Epithelial cell of proximal tubule (primary cell): ENCODE results near the gene CACNA1H. TPM values are rescaled to one million over a fixed set of nuclear protein-coding genes. Genes with fewer than 3 reads are reported as not detected.
"Not testable (repeated sequence)": the region's sequence is repeated elsewhere in the genome, so short reads cannot be mapped to it uniquely, and the experiment has no call there.

Experiments
- DNase-seq: peaks from one replicate; pipeline ENCODE4 v3.0.0-alpha.2; 2011; ENCODE audit warnings: low read depth
- H3K4me3 ChIP-seq: 2 replicates; pipeline ENCODE4 v1.5.1; 2011; ENCODE audit warnings: low read depth, mild to moderate bottlenecking, low read length
- total RNA-seq: library from RNA; depleted of rRNA; stranded (reverse); fragments of >200 nt; gene quantifications from 2 replicates; pipeline ENCODE4 v1.2.3, GENCODE V29; 2015
- TF ChIP-seq, protein P1 (sequence below): conservative IDR thresholded peaks from 2 replicates; pipeline ENCODE4 v1.5.1; 2012; ENCODE audit warnings: low read depth, mild to moderate bottlenecking, low read length

Gene CACNA1H
- total RNA-seq, 1 donor from 2014 or later = 0.29 TPM

DNA sequence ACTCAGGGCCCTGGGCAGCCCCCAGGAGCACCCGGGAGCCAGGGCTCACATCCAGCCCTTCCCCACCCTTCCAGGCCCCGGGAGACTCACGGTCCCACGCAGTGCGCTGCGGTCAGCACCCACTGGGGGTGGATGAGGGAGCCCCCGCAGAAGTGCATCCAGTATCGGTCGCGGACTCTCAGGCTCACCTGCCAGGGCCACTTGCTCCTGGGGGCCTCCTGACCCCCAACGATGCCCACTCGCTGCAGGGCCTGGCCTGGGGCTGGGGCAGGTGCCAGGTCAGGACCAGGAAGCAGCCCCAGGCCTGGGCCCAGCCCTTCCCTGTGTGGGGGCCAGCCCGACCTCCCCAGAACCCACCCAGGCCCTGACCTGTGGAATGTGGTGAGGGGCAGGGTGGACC is 76.6 kb downstream of the CACNA1H start:
- not testable (repeated sequence) for H3K4me3 ChIP-seq, DNase-seq

DNA sequence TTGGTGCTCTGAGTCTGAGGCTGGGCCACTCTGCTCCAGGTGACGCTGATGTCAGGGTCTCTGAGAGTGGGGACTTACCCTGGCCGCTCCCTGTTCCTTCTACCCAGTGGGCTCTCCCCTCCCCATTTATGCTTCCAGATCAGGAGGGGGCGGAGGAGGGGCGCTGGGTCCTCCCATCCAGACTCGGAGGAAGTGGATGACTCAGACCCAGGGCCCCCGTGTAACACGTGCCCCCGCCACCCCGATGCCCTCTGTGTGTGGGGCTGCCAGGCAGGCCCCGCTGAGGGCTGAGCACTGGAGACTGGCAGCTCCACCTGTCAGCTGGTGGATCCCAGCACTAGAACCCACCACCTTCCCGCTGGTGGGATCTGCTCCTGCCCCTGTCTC is 77.2 kb downstream of the CACNA1H start, which contains the start of gene TPSB2:
Gene TPSB2, minus strand, starts transcription at position 101 of the 387 bp plus-strand sequence. CDS start 233 bp downstream, outside the sequence.
- not testable (repeated sequence) for H3K4me3 ChIP-seq, DNase-seq

DNA sequence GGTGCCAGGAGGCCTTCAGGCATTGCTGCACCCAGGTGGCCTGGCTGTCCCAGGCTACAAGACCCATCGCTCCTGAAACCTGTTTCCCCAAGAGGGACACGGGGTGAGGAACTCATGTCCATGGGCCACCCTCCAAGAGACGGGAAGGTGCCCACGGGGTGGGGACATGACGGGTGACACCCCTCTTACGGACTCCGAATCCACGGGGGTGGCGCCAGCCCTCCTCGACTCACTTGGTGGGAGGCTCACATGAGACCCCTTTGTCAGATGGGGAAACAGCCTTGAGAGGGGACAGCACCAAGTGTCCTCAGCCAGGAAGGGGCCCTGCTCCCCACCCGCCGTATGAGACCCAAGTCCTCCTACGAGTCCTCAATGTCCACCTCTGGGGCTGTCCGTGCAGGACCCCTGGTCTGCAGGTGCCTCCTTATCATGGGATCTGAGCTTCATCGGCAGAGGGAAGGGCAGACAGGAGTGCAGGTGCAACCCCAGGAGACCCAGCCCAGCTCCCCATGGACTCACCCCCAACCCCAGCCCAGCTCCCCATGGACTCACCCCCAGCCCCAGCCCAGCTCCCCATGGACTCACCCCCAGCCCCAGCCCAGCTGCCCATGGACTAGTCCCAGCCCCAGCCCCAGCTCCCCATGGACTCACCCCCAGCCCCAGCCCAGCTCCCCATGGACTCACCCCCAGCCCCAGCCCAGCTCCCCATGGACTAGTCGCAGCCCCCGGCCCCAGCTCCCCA is 77.7 kb downstream of the CACNA1H start:
- not testable (repeated sequence) for DNase-seq, H3K4me3 ChIP-seq

DNA sequence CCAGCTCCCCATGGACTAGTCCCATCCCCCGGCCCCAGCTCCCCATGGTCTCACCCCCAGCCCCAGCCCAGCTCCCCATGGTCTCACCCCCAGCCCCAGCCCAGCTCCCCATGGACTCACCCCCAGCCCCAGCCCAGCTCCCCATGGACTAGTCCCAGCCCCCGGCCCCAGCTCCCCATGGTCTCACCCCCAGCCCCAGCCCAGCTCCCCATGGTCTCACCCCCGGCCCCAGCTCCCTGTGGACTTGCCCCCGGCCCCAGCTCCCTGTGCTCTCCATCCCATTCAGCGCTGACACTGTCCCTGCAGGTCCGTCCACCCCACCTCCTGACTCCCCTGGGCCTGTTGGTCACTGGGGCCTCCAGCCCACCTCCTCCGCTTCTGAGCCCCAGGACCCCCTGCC is 78.4 kb downstream of the CACNA1H start:
- DNase-seq, H3K4me3 ChIP-seq: not testable (repeated sequence)

DNA sequence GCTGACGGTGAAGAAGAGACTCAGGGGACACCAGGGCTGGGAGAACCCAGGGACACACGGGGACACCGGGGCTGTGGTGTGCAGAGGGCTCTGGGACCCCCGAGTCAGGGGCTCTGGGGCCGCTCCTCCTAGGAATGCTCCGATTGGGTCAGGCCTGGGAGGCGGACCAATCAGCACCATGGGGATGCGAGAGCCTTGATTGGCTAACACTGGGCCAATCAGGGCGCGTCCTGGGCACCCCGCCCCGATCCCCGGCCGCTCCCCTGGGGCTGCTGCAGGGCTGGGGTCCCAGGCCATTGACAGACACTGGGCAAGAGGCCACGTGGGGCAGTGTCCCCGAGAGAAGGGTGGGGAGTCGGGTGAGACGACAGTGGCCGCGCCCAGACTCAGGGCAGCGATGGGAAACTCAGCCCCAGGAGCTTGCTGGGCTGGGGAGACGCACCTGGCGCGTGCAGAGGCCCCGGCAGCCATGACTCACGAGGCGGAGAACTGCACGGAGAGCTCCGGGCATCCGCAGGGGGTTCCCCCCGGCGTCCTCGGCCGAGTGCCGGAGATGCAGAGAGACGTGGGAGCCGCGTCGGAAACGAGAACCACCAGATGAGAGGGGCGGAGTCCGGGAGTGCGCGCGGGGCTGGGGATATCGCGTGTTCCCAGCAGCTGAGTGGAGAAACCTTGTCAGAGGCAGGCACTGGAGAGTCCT is 79.3 kb downstream of the CACNA1H start:
- DNase-seq, H3K4me3 ChIP-seq: not testable (repeated sequence)

DNA sequence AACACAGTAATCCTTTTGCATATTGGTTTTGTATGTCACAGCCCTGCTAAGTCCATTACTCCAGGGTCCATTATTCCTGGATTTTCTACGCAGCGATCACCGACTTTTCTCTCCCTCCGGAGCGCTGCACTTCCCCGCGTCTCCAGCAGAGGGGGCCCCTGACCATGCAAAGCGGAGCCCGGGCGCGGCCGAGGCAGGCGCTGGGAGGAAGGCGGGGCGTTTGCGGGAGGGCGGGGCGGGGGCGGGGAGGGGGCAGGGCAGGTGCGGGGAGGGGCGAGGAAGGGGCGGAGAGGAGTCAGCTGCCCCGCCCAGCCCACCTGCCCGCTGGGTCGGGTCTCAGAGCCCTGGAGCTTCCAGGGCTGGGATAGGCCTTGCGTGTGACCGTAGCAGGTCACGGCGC is 83.8 kb downstream of the CACNA1H start:
- not testable (repeated sequence) for H3K4me3 ChIP-seq, DNase-seq

DNA sequence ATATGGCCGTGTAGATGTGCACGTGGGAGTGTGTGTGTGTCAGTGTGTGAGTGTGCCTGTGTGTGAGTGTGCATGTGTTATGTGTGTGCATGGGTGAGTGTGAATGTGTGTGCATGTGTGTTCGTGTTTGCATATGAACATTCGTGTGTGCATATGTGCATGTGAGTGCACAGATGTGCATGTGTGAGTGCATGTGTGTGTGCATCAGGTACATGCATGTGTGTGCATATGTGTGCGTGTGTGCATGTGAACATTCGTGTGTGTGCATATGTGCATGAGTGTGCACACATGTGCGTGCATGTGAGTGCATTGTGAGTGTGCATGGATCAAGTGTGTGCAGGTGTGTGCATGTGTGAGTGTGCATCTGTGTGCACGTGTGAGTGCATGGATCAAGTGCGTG is 85.1 kb downstream of the CACNA1H start:
- H3K4me3 ChIP-seq = no peak overlapping the region
- no peak for DNase-seq
- TF ChIP-seq, protein P1, sequence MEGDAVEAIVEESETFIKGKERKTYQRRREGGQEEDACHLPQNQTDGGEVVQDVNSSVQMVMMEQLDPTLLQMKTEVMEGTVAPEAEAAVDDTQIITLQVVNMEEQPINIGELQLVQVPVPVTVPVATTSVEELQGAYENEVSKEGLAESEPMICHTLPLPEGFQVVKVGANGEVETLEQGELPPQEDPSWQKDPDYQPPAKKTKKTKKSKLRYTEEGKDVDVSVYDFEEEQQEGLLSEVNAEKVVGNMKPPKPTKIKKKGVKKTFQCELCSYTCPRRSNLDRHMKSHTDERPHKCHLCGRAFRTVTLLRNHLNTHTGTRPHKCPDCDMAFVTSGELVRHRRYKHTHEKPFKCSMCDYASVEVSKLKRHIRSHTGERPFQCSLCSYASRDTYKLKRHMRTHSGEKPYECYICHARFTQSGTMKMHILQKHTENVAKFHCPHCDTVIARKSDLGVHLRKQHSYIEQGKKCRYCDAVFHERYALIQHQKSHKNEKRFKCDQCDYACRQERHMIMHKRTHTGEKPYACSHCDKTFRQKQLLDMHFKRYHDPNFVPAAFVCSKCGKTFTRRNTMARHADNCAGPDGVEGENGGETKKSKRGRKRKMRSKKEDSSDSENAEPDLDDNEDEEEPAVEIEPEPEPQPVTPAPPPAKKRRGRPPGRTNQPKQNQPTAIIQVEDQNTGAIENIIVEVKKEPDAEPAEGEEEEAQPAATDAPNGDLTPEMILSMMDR = no peak

DNA sequence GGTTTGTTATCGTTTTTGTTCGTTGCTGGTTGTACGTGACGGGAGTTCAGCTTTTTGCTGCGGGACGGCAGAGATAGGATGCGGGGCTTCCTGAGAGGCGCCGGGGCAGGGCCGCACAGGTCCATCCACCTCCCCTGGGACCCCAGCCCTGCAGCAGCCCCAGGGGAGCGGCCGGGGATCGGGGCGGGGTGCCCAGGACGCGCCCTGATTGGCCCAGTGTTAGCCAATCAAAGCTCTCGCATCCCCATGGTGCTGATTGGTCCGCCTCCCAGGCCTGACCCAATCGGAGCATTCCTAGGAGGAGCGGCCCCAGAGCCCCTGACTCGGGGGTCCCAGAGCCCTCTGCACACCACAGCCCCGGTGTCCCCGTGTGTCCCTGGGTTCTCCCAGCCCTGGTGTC is 86.0 kb downstream of the CACNA1H start:
- H3K4me3 ChIP-seq, DNase-seq: not testable (repeated sequence)

DNA sequence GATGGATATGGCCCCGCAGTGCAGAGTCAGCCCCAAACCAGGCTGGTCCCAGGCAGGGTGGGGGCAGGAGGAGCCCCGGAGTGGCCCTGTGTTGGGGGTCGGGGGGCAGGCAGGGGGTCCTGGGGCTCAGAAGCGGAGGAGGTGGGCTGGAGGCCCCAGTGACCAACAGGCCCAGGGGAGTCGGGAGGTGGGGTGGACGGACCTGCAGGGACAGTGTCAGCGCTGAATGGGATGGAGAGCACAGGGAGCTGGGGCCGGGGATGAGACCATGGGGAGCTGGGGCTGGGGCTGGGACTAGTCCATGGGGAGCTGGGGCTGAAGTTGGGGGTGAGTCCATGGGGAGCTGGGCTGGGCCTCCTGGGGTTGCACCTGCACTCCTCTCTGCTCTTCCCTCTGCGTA is 86.7 kb downstream of the CACNA1H start:
- not testable (repeated sequence) for H3K4me3 ChIP-seq, DNase-seq

DNA sequence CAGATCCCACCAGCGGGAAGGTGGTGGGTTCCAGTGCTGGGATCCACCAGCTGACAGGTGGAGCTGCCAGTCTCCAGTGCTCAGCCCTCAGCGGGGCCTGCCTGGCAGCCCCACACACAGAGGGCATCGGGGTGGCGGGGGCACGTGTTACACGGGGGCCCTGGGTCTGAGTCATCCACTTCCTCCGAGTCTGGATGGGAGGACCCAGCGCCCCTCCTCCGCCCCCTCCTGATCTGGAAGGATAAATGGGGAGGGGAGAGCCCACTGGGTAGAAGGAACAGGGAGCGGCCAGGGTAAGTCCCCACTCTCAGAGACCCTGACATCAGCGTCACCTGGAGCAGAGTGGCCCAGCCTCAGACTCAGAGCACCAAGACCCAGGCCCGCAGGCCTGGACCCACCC is 87.5 kb downstream of the CACNA1H start, which contains the start of gene TPSAB1:
Gene TPSAB1, plus strand, starts transcription at position 270 of the 400 bp plus-strand sequence. CDS start 234 bp downstream, outside the sequence.
- not testable (repeated sequence) for DNase-seq, H3K4me3 ChIP-seq

DNA sequence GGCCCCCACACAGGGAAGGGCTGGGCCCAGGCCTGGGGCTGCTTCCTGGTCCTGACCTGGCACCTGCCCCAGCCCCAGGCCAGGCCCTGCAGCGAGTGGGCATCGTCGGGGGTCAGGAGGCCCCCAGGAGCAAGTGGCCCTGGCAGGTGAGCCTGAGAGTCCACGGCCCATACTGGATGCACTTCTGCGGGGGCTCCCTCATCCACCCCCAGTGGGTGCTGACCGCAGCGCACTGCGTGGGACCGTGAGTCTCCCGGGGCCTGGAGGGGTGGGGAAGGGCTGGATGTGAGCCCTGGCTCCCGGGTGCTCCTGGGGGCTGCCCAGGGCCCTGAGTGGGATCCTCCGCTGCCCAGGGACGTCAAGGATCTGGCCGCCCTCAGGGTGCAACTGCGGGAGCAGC is 88.2 kb downstream of the CACNA1H start:
- not testable (repeated sequence) for H3K4me3 ChIP-seq, DNase-seq

DNA sequence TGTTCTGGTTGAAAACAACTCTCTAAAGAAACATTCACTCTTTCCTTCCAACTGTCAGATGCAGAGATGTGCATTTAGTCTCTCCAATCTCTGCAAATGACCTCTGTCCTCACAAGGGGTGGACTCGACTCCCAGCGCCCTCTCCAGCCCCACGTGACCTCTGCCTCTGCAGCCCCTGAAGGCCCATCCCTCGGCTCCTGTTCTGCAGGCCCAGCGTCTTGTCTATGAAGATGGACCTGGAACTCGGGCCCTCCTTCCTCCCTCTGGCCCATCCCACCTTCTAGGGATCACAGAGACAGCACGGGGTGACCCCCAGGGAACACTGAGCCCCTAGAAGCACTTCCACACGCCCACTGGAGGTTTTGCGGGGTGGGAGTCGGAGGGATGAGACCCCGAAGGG is 90.5 kb downstream of the CACNA1H start:
- not testable (repeated sequence) for H3K4me3 ChIP-seq, DNase-seq

DNA sequence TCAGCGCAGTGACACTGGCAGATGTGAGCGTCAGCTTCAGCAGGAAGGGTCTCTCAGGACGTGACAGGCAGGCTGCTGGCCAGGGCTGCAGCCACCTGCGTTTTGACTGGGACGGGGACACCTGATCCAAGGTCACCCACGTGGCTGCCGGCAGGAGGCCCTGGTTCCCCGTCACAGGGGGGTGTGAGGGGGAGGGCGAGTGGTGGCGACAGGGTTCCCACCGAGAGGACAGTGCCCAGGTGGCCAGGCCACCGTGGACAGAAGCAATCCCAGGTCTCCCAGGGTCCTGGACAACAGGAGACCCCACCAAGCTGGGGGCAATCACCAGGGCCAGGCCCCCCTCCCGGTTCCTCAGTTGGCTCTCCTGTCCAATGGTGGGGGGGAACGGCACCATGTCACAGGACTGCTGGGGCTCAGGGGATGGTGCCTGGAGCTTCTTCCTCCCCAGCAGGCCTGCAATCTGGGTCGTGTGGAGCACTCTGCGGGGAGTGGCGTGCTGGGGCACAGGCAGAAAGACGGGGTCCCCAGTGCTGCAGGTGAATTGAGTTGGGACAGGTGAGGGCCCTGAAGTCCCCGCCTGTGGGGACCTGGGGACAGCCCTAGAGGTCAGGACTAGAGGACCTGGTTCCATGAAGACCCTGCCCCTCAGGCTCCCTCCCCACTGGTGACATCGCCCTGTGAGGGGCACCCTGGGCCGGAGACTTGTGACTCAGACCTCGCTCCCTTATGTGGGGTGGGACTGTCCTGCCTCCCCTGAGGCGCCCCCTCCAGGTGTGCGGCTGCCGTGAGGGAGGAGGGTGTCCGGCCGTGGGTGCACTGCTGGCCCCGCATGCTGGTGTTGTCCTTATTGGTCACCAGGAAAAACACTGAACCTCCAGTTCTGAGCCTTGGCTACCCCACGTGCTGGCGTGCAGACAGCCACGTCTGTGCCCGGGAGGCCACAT is 91.3 kb downstream of the CACNA1H start:
- not testable (repeated sequence) for H3K4me3 ChIP-seq, DNase-seq
